Measurements from ENCODE around the gene HOXC12.

GRCh38 chr12:53994009-53994263 lies 39.2 kb downstream of the HOXC12 start:
- no peak for TF ChIP-seq CTCF (IDR thresholded peaks at IDR 0.05)
- TF ChIP-seq POLR2A (IDR thresholded peaks at IDR 0.05), result no peak

Data from suprapubic skin (tissue), 3 donors.